WERI-Rb-1 (cell line): ENCODE data around the gene FLNB.

Experiments used
- DNase-seq: peaks from one replicate; pipeline ENCODE4 v3.0.0-alpha.2; 2020
- H3K27ac ChIP-seq: fragments of 250-450 bp; sonication (Bioruptor Pico); 2 replicates; pipeline ENCODE4 v1.5.1; 2020; ENCODE audit warnings: mild to moderate bottlenecking, moderate library complexity
- H3K27me3 ChIP-seq: fragments of 250-450 bp; sonication (Bioruptor Pico); 2 replicates; pipeline ENCODE4 v1.5.1; 2021; ENCODE audit warnings: mild to moderate bottlenecking, low read depth, moderate library complexity; ENCODE audit not compliant: insufficient read depth, severe bottlenecking
- H3K36me3 ChIP-seq: fragments of 250-450 bp; sonication (Bioruptor Pico); 2 replicates; pipeline ENCODE4 v1.5.1; 2020; ENCODE audit warnings: mild to moderate bottlenecking, moderate library complexity
- H3K4me3 ChIP-seq: 2 replicates; pipeline ENCODE4 v1.5.1; 2011; ENCODE audit warnings: low read depth, mild to moderate bottlenecking, control low read depth, low read length
- H3K9me3 ChIP-seq: fragments of 250-450 bp; sonication (Bioruptor Pico); 2 replicates; pipeline ENCODE4 v1.5.1; 2021; ENCODE audit warnings: mild to moderate bottlenecking, moderate library complexity; ENCODE audit not compliant: severe bottlenecking
- TF ChIP-seq, protein P1 (sequence below): IDR thresholded peaks from 2 replicates; pipeline ENCODE4 v1.5.1; 2011; ENCODE audit warnings: low read depth, mild to moderate bottlenecking, control low read depth, inconsistent platforms, low read length

FLNB gene

DNA sequence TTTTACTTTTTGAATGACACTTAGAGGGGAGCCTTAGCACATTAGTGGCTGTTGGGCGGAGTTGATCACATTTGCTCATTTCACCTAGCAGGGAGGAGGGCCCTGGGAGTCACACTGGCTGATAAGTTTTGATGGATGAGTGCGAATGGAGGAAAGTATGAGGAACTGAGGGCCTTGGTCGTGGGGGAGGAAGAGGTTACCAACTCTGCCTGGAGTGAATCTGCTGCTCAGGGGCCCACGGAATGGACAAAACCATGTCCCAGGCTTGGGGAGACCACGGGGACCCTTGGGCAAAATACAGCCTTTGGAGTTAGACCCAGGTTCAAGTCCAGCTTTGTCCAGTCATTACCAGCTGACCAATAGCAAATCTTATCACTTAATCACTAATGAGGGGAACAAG is 5.1 kb upstream of the FLNB start:
- no peak for DNase-seq
- TF ChIP-seq, protein P1, sequence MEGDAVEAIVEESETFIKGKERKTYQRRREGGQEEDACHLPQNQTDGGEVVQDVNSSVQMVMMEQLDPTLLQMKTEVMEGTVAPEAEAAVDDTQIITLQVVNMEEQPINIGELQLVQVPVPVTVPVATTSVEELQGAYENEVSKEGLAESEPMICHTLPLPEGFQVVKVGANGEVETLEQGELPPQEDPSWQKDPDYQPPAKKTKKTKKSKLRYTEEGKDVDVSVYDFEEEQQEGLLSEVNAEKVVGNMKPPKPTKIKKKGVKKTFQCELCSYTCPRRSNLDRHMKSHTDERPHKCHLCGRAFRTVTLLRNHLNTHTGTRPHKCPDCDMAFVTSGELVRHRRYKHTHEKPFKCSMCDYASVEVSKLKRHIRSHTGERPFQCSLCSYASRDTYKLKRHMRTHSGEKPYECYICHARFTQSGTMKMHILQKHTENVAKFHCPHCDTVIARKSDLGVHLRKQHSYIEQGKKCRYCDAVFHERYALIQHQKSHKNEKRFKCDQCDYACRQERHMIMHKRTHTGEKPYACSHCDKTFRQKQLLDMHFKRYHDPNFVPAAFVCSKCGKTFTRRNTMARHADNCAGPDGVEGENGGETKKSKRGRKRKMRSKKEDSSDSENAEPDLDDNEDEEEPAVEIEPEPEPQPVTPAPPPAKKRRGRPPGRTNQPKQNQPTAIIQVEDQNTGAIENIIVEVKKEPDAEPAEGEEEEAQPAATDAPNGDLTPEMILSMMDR, result no peak
- Histone ChIP-seq H3K27ac (no peak overlapping the region), H3K36me3 (no peaks in the 10 kb centered on the region), H3K9me3 (no peaks in the 10 kb centered on the region), H3K27me3 (no peaks in the 10 kb centered on the region), H3K4me3 (no peak overlapping the region)

DNA sequence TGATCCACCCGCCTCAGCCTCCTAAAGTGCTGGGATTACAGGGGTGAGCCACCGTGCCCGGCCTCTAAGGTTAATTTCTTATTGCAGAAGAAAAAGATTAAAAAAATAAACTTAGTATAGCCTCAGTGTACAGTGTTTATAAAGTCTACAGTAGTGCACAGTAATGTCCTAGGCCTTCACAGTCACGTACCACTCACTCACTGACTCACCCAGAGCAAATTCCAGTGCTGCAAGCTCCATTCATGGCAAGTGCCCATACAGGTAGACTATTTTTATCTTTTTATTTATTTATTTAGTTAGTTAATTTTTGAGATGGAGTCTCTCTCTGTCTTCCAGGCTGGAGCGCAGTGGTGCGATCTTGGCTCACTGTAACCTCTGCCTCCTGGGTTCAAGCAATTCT is 3.2 kb upstream of the FLNB start:
- H3K9me3 ChIP-seq, result no peaks in the 10 kb centered on the region
- no peak overlapping the region for H3K4me3 ChIP-seq
- H3K27ac ChIP-seq, result no peak overlapping the region
- TF ChIP-seq, protein P1, result no peak
- DNase-seq, result no peak
- H3K27me3 ChIP-seq, result no peaks in the 10 kb centered on the region
- no peaks in the 10 kb centered on the region for H3K36me3 ChIP-seq

DNA sequence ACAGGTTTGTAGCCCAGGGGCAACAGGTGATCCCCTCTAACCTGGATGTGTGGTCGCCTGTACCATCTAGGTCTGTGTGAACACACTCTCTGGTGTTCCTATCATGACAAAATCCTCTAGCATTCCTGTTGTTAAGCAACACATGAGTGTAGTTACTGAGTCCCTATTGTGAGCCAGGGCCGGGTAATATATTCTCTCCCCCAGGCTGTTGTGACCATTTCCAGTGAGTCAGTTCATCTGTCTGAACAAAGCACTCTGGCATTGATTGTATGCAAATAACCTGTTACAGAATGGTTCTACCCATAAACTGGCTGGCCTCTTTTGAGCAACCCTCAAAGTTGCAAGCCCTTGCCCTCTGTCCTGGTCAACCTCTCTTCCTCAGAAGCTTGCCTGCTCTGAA is 2.6 kb upstream of the FLNB start:
- Histone ChIP-seq H3K9me3 (no peaks in the 10 kb centered on the region), H3K27ac (no peak overlapping the region), H3K27me3 (no peaks in the 10 kb centered on the region), H3K4me3 (no peak overlapping the region), H3K36me3 (no peaks in the 10 kb centered on the region)
- DNase-seq, result no peak
- TF ChIP-seq, protein P1, result no peak

DNA sequence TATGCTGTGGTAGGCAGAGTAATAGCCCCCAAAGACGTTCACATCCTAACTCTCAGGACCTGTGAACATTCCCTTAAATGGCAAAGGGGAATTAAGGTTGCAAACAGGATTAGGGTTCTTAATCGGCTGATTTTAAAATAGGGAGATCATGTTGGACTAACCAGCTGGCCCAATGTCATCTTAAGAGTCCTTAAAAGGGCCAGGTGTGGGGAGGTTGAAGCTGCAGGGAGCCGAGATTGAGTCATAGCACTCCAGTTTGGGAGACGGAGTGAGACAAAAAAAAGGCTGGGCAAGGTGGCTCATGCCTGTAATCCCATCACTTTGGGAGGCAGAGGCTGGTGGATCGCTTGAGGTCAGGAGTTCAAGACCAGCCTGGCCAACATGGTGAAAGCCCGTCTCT is 1.6 kb upstream of the FLNB start:
- Histone ChIP-seq H3K9me3 (no peaks in the 10 kb centered on the region), H3K27ac (no peak overlapping the region), H3K4me3 (no peak overlapping the region), H3K36me3 (no peaks in the 10 kb centered on the region), H3K27me3 (no peaks in the 10 kb centered on the region)
- peak; percentile 70 for DNase-seq
- TF ChIP-seq, protein P1, result no peak

DNA sequence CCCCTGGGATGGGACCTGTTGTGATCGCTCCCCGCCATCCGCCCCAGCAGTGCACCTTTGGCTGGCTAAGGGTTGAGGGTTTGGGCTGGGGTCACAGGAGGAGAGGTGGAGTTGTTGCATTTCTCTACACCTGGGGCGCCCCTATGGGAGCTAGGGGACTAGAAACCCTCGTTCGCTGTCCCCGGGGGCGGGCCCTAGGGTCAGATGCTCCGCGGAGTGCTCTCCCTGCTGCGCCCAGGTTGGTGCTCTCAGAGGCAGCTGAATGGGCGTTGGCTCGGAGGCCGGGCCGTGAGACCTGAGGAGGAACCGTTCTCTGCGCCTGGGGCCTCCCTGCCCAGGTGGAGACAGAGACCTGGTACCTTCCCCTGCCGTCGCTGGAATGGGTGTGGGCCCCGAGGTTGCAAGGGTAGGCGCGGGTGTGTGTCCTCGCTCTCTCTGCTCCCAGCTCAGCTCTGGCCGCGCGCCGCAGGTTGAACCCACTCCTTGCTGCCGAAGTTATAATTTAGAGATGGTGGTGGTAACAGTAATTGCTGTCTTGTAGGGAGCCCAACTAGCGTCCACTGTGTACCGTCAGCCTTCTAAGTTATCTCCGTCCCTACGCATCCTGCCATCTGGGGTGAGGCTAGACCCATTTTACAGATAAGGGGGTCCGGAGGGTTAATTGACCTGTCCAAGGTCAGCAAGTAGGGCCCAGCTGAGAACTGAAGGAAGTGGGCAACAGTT is 965 bp downstream of the FLNB start:
- TF ChIP-seq, protein P1, result no peak
- H3K4me3 ChIP-seq, result peak overlapping the region; percentile 59
- H3K9me3 ChIP-seq, result no peaks in the 10 kb centered on the region
- no peak for DNase-seq
- no peaks in the 10 kb centered on the region for H3K27me3 ChIP-seq
- no peaks in the 10 kb centered on the region for H3K36me3 ChIP-seq
- H3K27ac ChIP-seq, result no peak overlapping the region
